Epithelial cell of proximal tubule (primary cell): ENCODE data around the gene SGF29. TPM values are rescaled to one million over a fixed set of nuclear protein-coding genes. Genes with fewer than 3 reads are reported as not detected.
"Not testable (repeated sequence)": the region's sequence is repeated elsewhere in the genome, so short reads cannot be mapped to it uniquely, and the experiment has no call there.

Experiments
- DNase-seq: peaks from one replicate; pipeline ENCODE4 v3.0.0-alpha.2; 2011; ENCODE audit warnings: low read depth
- H3K4me3 ChIP-seq: 2 replicates; pipeline ENCODE4 v1.5.1; 2011; ENCODE audit warnings: low read depth, mild to moderate bottlenecking, low read length
- total RNA-seq: library from RNA; depleted of rRNA; stranded (reverse); fragments of >200 nt; gene quantifications from 2 replicates; pipeline ENCODE4 v1.2.3, GENCODE V29; 2015
- TF ChIP-seq, protein P1 (sequence below): conservative IDR thresholded peaks from 2 replicates; pipeline ENCODE4 v1.5.1; 2012; ENCODE audit warnings: low read depth, mild to moderate bottlenecking, low read length

SGF29 gene
- total RNA-seq, 1 donor from 2014 or later = 17.4 TPM

DNA sequence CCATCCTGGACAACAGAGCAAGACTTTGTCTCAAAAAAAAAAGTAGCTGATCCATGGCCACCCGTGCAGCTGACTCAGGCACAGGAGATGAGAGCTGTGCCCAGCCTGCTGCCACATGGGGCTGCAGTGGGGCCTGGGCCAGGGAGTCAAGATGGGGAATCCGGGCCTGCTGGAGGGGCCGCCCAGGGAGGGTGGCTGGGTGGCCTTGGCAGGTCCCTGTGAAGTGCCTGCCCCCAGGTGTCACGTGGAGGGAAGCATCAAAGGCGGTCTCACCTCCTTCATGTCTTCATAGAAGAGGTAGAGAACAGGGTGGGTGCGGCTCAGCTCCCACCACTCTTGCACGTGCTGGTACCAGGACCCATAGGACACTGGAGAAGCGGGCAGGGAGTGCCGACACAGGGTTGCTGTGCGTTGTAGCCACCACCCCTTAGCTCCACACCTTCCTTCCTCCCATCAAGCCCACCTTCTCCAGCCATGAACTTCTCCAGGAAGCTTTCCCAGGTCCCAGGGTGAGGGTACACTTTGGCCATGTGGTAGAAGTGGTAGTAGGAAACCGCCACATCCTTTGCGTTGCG lies 39.3 kb downstream of the SGF29 start:
- TF ChIP-seq, protein P1, sequence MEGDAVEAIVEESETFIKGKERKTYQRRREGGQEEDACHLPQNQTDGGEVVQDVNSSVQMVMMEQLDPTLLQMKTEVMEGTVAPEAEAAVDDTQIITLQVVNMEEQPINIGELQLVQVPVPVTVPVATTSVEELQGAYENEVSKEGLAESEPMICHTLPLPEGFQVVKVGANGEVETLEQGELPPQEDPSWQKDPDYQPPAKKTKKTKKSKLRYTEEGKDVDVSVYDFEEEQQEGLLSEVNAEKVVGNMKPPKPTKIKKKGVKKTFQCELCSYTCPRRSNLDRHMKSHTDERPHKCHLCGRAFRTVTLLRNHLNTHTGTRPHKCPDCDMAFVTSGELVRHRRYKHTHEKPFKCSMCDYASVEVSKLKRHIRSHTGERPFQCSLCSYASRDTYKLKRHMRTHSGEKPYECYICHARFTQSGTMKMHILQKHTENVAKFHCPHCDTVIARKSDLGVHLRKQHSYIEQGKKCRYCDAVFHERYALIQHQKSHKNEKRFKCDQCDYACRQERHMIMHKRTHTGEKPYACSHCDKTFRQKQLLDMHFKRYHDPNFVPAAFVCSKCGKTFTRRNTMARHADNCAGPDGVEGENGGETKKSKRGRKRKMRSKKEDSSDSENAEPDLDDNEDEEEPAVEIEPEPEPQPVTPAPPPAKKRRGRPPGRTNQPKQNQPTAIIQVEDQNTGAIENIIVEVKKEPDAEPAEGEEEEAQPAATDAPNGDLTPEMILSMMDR = no peak
- H3K4me3 ChIP-seq = no peak overlapping the region
- no peak for DNase-seq

DNA sequence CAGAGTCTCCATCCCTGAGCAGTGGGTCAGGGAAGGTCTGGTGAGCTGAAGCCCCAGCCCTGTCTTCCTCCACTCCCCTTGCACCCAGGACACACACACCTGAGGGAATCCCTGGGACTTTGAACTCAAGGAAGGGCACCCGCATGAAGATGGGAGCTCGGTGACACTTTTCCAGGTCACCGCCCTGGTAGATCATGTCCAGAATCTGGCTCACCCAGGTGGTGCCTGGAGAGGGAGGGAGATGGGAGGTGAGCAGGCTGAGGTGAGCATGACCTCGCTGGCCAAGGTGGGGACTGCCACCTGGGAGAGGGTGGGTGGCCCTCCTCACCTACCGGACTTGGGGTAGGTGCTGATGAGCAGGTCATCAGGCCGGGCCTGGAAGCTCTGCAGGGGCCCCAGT lies 41.7 kb downstream of the SGF29 start:
- H3K4me3 ChIP-seq, DNase-seq: not testable (repeated sequence)

DNA sequence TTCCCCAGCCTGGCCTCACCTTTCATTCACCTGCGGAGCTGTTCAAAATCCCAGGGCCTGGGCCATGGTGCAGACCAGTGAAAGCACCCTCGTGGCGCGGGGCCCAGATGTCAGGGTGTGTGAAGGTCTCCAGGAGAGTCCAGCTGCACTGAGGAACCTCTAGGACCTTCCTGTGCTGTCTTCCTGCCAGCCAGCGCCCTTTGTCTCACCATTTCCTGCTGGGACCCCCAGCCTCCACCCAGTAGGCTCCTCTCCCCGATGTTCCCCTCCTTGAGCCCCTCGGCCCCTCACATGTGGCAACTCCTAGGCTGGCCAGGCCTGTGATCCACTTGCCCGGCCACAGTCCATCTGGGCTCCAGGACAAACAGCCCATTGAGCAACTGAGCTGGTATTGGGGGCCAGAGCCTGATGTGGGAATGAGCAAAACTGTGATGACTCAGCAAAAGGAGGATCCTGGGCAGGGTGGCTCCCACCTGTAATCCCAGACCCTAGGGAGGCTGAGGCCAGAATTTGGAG lies 42.5 kb downstream of the SGF29 start:
- TF ChIP-seq, protein P1 = no peak
- DNase-seq = no peak
- H3K4me3 ChIP-seq = no peak overlapping the region

DNA sequence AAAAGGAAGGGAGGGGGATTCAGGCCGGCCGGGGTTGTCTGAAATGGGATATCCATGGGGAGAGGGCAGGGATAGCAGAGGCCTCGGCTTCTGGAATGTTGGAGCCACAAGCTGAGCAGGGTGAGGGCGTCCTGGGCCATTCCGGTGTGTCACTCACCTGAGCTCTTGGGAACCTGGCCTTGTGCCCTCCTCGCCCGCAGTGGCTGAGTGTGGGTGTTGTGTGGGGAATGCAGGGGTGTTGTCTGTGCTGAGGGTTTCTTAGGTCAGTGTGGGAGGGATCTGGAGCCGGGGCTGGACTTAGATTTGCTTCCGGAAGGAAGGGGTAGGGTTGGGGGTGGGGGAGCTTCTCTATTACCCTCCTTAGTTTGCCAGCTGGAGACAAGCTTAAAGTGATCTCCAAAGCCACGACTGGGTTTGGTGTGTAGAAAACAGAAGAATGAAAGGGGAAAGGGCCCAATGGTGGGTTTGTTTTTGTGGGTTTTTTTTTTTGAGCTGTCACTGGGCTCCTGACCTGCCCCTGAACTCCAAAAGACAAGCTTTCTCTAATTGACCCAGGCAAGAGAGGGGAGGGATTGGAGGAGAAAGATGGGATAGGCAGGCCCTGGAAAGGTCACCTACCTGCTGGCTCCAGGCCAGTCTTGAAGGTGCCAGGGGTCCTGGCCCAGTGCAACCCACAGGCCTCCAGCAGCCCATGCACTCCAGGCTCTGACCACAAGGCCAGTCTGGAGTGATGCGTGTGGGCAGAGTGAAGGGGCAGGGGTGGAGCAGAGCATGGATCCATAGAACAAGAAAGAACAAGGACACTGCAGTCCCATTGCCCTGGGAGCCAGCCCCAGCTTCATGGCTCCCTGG lies 43.3 kb downstream of the SGF29 start, which contains the start of gene SULT1A2:
Gene SULT1A2 (minus strand): TSS at position 211 of the 852 bp plus-strand sequence. CDS start 1,120 bp downstream, outside the sequence.
- DNase-seq = peak; percentile 30
- peak within 1 kb of the TSS; percentile 5 for H3K4me3 ChIP-seq
- TF ChIP-seq, protein P1 = no peak

DNA sequence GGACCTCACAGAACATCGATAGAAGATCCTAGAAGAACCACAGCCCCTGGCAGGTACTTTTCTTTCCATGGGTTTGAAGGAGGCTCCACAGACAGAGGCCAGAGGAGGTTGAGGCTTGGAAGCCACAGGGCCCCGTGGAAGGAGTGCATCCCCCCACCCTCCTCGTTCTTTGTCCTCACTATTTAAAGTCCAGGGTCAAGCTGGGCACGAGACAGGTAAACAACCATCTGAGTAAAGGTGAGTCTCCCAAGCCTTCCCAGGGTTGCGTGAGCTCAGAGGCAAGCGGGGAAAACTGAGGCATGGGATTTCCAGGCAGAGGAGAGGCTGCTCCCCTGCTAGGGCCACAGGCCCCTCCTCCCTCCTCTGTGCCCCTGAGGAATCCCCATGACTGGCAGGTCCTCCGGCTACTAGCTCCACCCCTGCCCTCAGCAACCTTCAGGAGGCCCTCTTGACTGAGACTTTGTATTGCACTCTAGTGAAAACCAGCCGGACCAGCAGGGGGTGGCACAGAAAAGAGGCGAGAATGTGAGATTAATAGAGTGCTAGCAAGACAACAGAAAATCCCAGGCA lies 44.1 kb downstream of the SGF29 start:
- TF ChIP-seq, protein P1 = peak; percentile 7
- no peak overlapping the region for H3K4me3 ChIP-seq
- DNase-seq = no peak

DNA sequence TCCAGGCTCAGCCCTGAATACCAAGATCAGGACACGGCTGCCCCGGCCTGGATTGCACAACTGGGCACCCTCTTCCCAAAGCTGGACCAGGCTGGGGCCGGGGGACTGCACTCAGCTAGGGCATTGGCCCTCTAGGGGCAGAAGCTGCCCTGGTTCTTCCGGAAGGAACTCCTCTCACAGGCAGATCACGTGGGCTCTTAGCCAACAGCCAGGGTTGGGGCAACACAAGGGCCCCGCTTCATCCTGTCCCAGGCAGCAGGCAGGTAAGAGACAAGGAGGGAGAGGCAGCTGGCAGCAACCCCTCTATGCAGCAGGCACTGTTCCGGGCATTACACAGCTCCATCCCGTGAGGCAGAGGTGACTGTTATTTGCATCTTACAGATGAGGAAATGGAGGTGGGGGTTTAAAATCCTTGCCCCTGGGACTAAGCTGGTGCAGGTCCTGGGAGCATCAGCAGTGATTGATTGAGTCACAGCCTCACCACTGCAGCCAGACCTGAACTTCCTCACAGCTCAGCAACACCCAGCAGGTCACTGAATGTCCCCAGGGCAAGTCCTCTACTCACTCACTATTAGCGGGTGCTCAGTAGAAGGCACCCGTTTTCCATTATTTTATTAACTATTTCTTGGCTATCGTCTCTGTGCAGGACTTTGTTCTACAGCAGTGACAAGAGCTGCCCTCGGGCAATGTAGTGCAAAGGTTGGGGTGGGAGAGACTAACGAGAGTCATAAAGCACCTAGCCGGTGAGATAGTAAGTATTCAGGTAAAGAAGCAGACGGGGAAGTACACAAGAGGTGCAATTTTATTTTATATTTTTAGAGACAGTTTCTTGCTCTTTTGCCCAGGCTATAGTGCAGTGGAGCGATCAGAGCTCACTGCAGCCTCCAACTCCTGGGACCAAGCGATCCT lies 45.9 kb downstream of the SGF29 start:
- H3K4me3 ChIP-seq, DNase-seq: not testable (repeated sequence)

DNA sequence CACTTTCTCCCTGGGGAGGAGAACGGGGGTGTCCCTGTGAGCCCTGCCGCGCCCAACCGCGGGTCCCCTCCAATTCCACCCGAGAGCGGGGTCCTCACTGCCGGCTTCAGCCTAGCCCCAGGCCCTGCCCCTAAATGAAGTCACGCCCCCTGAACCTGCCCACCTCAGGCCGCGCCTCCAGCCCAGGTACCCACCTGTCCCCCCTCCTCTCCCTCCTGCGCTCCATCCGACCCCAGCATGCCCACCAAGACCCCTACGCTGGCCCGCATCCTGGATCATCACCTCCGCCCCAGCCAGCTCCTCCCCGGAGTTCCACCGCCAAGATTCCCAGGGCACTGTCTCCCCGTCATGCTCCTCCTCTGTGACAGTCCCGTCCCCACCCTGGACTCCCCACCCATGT lies 47.2 kb downstream of the SGF29 start:
- not testable (repeated sequence) for DNase-seq, H3K4me3 ChIP-seq

DNA sequence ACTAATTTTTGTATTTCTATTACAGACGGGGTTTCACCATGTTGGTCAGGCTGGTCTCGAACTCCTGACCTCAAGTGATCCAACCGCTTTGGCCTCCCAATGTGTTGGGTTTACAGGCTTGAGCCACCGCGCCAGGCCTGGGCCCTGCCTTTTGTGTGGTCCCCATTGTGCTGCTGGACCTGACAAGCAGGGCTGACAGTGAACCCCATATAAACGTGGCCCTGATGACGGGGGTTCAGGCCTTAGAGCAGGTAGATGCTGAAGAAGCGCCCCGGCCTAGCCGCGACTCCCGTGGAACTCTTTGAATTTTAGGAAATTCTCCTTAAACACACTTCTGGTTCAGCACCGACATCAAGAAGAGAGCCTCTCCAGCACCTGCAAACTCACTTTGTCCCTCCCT lies 47.9 kb downstream of the SGF29 start:
- H3K4me3 ChIP-seq, DNase-seq: not testable (repeated sequence)

DNA sequence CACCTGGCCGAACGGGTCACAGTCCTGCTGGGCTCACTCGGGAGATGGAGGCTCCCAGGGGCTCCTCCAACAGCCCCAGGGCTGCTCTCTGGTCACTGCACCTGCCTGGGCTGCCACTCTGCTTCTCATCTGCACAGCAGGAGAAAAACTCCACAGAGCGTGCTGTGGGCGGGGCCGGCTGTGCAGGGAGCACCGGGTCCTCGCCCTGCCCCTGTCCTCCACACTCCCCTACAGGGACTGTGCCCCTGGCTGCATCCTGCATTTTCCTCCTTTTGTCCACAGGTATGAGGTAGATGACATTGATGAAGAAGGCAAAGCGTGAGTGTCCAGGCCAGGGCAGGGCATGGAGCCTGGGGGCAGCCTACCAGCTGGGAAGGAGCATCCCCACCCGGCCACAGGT lies 48.3 kb downstream of the SGF29 start:
- not testable (repeated sequence) for H3K4me3 ChIP-seq, DNase-seq
